Measurements from ENCODE around the gene MARS2.

DNA sequence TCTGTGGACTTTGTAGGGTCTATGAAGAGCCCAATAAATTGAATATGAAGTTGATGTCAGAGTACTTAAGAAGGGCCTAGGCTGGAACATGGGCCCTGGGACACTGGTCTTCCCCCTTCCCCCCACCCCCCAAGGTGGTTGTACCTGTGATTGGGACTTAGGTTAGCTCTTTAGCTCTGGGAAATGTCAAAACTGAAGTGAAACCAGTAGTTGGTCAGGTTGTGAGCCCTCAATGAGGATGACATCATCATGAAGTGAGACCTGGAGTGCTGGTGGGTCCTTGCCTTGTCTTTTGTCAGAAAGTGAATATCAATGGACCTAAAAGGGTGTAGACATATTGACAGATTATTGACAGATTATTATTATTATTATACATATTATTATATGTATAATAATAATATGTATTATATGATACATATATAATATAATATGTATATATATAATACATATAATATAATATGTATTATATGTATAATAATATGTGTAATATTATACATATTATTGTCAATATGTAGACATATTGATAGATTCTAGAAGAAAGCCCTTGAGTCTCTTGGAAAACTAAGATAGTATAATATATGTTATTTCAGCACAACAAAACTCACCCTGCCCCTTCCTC is 5.4 kb downstream of the MARS2 start:
- no peak for TF ChIP-seq POLR2A (IDR thresholded peaks at IDR 0.05)
- TF ChIP-seq, protein P1, sequence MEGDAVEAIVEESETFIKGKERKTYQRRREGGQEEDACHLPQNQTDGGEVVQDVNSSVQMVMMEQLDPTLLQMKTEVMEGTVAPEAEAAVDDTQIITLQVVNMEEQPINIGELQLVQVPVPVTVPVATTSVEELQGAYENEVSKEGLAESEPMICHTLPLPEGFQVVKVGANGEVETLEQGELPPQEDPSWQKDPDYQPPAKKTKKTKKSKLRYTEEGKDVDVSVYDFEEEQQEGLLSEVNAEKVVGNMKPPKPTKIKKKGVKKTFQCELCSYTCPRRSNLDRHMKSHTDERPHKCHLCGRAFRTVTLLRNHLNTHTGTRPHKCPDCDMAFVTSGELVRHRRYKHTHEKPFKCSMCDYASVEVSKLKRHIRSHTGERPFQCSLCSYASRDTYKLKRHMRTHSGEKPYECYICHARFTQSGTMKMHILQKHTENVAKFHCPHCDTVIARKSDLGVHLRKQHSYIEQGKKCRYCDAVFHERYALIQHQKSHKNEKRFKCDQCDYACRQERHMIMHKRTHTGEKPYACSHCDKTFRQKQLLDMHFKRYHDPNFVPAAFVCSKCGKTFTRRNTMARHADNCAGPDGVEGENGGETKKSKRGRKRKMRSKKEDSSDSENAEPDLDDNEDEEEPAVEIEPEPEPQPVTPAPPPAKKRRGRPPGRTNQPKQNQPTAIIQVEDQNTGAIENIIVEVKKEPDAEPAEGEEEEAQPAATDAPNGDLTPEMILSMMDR (IDR thresholded peaks at IDR 0.05) = no peak
- no peak for TF ChIP-seq POLR2AphosphoS5 (IDR thresholded peaks at IDR 0.05)
- TF ChIP-seq EP300 (IDR thresholded peaks at IDR 0.05; ENCODE audit: low read depth) = no peak
